Transverse colon (tissue), 4 donors: ENCODE measurements around the gene KRT13.

ENCODE experiments used
- CTCF ChIP-seq, 5 experiments: fragments of 200-600 bp in 3 of 5; fragments of 450-650 bp in 2 of 5; sonication (generic) in 3 of 5; IDR thresholded peaks; 1 replicate in 2 of 5; 2 replicates in 3 of 5; pipeline ENCODE4 v1.5.1; 2016 to 2017; ENCODE audit warnings: antibody characterized with exemption in 5 of 5, inconsistent platforms in 3 of 5, mild to moderate bottlenecking in 2 of 5, moderate library complexity in 1 of 5
- EP300 ChIP-seq: sonication (generic); formaldehyde crosslinking; IDR thresholded peaks from one replicate; pipeline ENCODE4 v1.6.1; 2017; ENCODE audit warnings: antibody characterized with exemption, low read depth
- POLR2A ChIP-seq: fragments of 450-650 bp; IDR thresholded peaks from one replicate; pipeline ENCODE4 v1.6.1; 2016; ENCODE audit warnings: antibody characterized with exemption, mild to moderate bottlenecking, moderate library complexity
- POLR2AphosphoS5 ChIP-seq, 3 donors: sonication (generic); formaldehyde crosslinking; IDR thresholded peaks; one replicate each; pipeline ENCODE4 v1.6.1; 2016; ENCODE audit warnings: antibody characterized with exemption in 3 of 3

GRCh38 chr17:41486316-41486715 lies 19.1 kb downstream of the KRT13 start:
- TF ChIP-seq CTCF (IDR thresholded peaks at IDR 0.05) = no peak
- no peak for TF ChIP-seq POLR2AphosphoS5 (IDR thresholded peaks at IDR 0.05)
- no peak for TF ChIP-seq POLR2A
- no peak for TF ChIP-seq EP300
